ENCODE measurements around the gene PLS1.

PLS1 gene

GRCh38 chr3:142604940-142605339, 8.7 kb downstream of the PLS1 start:
- no peaks in the 10 kb centered on the region for H3K36me3 ChIP-seq
- H3K27me3 ChIP-seq: no peaks in the 10 kb centered on the region
- H3K9me3 ChIP-seq: no peaks in the 10 kb centered on the region
- no peaks in the 10 kb centered on the region for H3K4me1 ChIP-seq
- no peak for TF ChIP-seq CTCF (IDR thresholded peaks at IDR 0.05; ENCODE audit: low read depth, low read length)
- no peak overlapping the region for H3K4me3 ChIP-seq (ENCODE audit: low read depth, low read length)
- no peak for DNase-seq

- DNase-seq: no peak
- Histone ChIP-seq H3K27me3 (no peaks in the 10 kb centered on the region), H3K4me3 (ENCODE audit: low read depth, low read length) (no peak overlapping the region), H3K9me3 (no peaks in the 10 kb centered on the region), H3K36me3 (no peaks in the 10 kb centered on the region), H3K4me1 (no peaks in the 10 kb centered on the region)
- TF ChIP-seq CTCF (IDR thresholded peaks at IDR 0.05; ENCODE audit: low read depth, low read length): no peak
Measured at GRCh38 chr3:142608631-142609030, 12.4 kb downstream of the PLS1 start.

- Histone ChIP-seq H3K27me3 (no peaks in the 10 kb centered on the region), H3K4me1 (no peaks in the 10 kb centered on the region), H3K9me3 (no peaks in the 10 kb centered on the region), H3K36me3 (no peaks in the 10 kb centered on the region), H3K4me3 (ENCODE audit: low read depth, low read length) (no peak overlapping the region)
- no peak for DNase-seq
- TF ChIP-seq CTCF (IDR thresholded peaks at IDR 0.05; ENCODE audit: low read depth, low read length): no peak
Measured at GRCh38 chr3:142609136-142609535, 12.9 kb downstream of the PLS1 start.

- Histone ChIP-seq H3K27me3 (no peaks in the 10 kb centered on the region), H3K4me1 (peaks cover 5% of the 10 kb centered on the region; the same call in 1 of the 2 replicates), H3K4me3 (ENCODE audit: low read depth, low read length) (no peak overlapping the region), H3K9me3 (no peaks in the 10 kb centered on the region; the same call in 1 of the 2 replicates), H3K36me3 (no peaks in the 10 kb centered on the region)
- DNase-seq: no peak
- TF ChIP-seq CTCF (IDR thresholded peaks at IDR 0.05; ENCODE audit: low read depth, low read length): no peak
Measured at GRCh38 chr3:142611206-142611605, 15.0 kb downstream of the PLS1 start.

- Histone ChIP-seq H3K36me3 (no peaks in the 10 kb centered on the region), H3K4me3 (ENCODE audit: low read depth, low read length) (no peak overlapping the region), H3K27me3 (no peaks in the 10 kb centered on the region), H3K9me3 (peaks cover 2% of the 10 kb centered on the region; the same call in 1 of the 2 replicates), H3K4me1 (peaks cover 5% of the 10 kb centered on the region; the same call in 1 of the 2 replicates)
- TF ChIP-seq CTCF (IDR thresholded peaks at IDR 0.05; ENCODE audit: low read depth, low read length): no peak
- DNase-seq: no peak
Measured at GRCh38 chr3:142613491-142613890, 17.3 kb downstream of the PLS1 start.

GRCh38 chr3:142614059-142614626, 17.9 kb downstream of the PLS1 start:
- no peak overlapping the region for H3K4me3 ChIP-seq (ENCODE audit: low read depth, low read length)
- TF ChIP-seq CTCF (IDR thresholded peaks at IDR 0.05; ENCODE audit: low read depth, low read length): no peak
- no peaks in the 10 kb centered on the region for H3K27me3 ChIP-seq
- no peaks in the 10 kb centered on the region for H3K36me3 ChIP-seq
- H3K9me3 ChIP-seq: peaks cover 2% of the 10 kb centered on the region; the same call in 1 of the 2 replicates
- DNase-seq: no peak
- H3K4me1 ChIP-seq: peaks cover 5% of the 10 kb centered on the region; the same call in 1 of the 2 replicates
